MM.1S (cell line): ENCODE measurements around the gene FIG4.

ENCODE experiments used
- DNase-seq: peaks from one replicate; pipeline ENCODE4 v3.0.0-alpha.2; 2015
- H2AFZ ChIP-seq: fragments of 300-600 bp; sonication (generic); 2 replicates; pipeline ENCODE4 v1.6.0; 2016; ENCODE audit warnings: antibody characterized with exemption, low read length
- H3F3A ChIP-seq: fragments of 300-600 bp; sonication (generic); 2 replicates; pipeline ENCODE4 v1.6.1; 2016; ENCODE audit warnings: mild to moderate bottlenecking, antibody characterized with exemption, low read length, moderate library complexity, mixed read lengths; ENCODE audit not compliant: insufficient read depth
- H3K27ac ChIP-seq: fragments of 300-600 bp; sonication (generic); 2 replicates; pipeline ENCODE4 v1.5.1; 2016; ENCODE audit warnings: mild to moderate bottlenecking, low read length
- H3K27me3 ChIP-seq: fragments of 300-600 bp; sonication (generic); replicated peaks from 2 replicates; pipeline ENCODE4 v1.6.0; 2016; ENCODE audit warnings: low read length; ENCODE audit not compliant: insufficient read depth
- H3K36me3 ChIP-seq: fragments of 300-600 bp; sonication (generic); replicated peaks from 2 replicates; pipeline ENCODE4 v1.6.1; 2016; ENCODE audit warnings: mild to moderate bottlenecking, low read length, mixed read lengths; ENCODE audit not compliant: insufficient read depth
- H3K4me1 ChIP-seq: fragments of 300-600 bp; sonication (generic); 2 replicates; pipeline ENCODE4 v1.6.1; 2016; ENCODE audit warnings: low read length, mixed read lengths
- H3K4me2 ChIP-seq: fragments of 300-600 bp; sonication (generic); 2 replicates; pipeline ENCODE4 v1.6.0; 2016; ENCODE audit warnings: low read depth, low read length
- H3K4me3 ChIP-seq: fragments of 300-600 bp; sonication (generic); 2 replicates; pipeline ENCODE4 v1.5.1; 2016; ENCODE audit warnings: low read length, mixed read lengths
- H3K79me2 ChIP-seq: fragments of 300-600 bp; sonication (generic); 2 replicates; pipeline ENCODE4 v1.6.1; 2016; ENCODE audit warnings: mixed run types, low read length, mixed read lengths
- H3K9ac ChIP-seq: fragments of 300-600 bp; sonication (generic); 2 replicates; pipeline ENCODE4 v1.6.1; 2016; ENCODE audit warnings: low read length, mixed read lengths
- H3K9me2 ChIP-seq: fragments of 300-600 bp; sonication (generic); replicated peaks from 2 replicates; pipeline ENCODE4 v1.6.1; 2016; ENCODE audit warnings: mild to moderate bottlenecking, low read length, mixed read lengths; ENCODE audit not compliant: insufficient read depth
- H3K9me3 ChIP-seq: fragments of 300-600 bp; sonication (generic); replicated peaks from 2 replicates; pipeline ENCODE4 v1.6.1; 2016; ENCODE audit warnings: mild to moderate bottlenecking, low read length, mixed read lengths; ENCODE audit not compliant: insufficient read depth
- H4K20me1 ChIP-seq: fragments of 300-600 bp; sonication (generic); 2 replicates; pipeline ENCODE4 v1.6.1; 2016; ENCODE audit warnings: mild to moderate bottlenecking, low read length, moderate library complexity, mixed read lengths; ENCODE audit not compliant: insufficient read depth
- EZH2 ChIP-seq: fragments of 300-600 bp; sonication (generic); optimal IDR thresholded peaks from 2 replicates; pipeline ENCODE3; 2017; ENCODE audit warnings: low read depth, mild to moderate bottlenecking, antibody characterized with exemption, low read length, mixed read lengths
- EZH2phosphoT487 ChIP-seq: fragments of 300-600 bp; sonication (generic); IDR thresholded peaks from 2 replicates; pipeline ENCODE4 v1.6.1; 2018; ENCODE audit warnings: antibody characterized with exemption, low read length
- TF ChIP-seq, protein P1 (sequence below): fragments of 300-600 bp; sonication (generic); IDR thresholded peaks from 2 replicates; pipeline ENCODE4 v1.5.1; 2016; ENCODE audit warnings: antibody characterized with exemption, low read length, mixed read lengths

Gene FIG4

DNA sequence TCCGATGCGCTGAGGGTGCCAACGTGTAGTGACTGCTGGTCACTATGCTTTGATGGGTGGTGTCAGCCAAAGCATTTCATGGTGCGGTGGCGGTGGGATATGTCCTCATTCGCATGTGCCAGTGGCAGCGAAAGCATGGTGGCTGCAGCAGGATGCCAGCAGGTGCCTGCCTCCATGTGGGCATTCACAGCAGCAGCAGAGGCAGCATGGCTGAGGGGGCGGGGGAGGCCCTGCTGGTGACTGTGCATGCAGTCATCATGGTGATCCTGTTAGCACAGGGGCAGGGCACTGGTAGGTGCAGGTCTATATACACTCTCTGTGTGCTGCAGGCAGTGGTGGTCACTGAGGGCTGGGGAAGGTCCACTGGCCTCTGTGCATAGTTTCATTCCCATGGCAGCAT lies 22.0 kb downstream of the FIG4 start:
- Histone ChIP-seq H3K27me3 (no peaks in the 10 kb centered on the region), H3K4me2 (no peak overlapping the region), H3K27ac (no peak overlapping the region), H3K79me2 (no peaks in the 10 kb centered on the region), H3F3A (no peaks in the 10 kb centered on the region), H3K9me3 (no peaks in the 10 kb centered on the region), H3K9ac (no peak overlapping the region), H3K9me2 (no peaks in the 10 kb centered on the region), H3K36me3 (no peaks in the 10 kb centered on the region), H4K20me1 (no peaks in the 10 kb centered on the region), H3K4me1 (no peaks in the 10 kb centered on the region), H3K4me3 (no peak overlapping the region), H2AFZ (no peak overlapping the region)
- no peak for TF ChIP-seq EZH2
- TF ChIP-seq, protein P1, sequence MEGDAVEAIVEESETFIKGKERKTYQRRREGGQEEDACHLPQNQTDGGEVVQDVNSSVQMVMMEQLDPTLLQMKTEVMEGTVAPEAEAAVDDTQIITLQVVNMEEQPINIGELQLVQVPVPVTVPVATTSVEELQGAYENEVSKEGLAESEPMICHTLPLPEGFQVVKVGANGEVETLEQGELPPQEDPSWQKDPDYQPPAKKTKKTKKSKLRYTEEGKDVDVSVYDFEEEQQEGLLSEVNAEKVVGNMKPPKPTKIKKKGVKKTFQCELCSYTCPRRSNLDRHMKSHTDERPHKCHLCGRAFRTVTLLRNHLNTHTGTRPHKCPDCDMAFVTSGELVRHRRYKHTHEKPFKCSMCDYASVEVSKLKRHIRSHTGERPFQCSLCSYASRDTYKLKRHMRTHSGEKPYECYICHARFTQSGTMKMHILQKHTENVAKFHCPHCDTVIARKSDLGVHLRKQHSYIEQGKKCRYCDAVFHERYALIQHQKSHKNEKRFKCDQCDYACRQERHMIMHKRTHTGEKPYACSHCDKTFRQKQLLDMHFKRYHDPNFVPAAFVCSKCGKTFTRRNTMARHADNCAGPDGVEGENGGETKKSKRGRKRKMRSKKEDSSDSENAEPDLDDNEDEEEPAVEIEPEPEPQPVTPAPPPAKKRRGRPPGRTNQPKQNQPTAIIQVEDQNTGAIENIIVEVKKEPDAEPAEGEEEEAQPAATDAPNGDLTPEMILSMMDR, result no peak
- TF ChIP-seq EZH2phosphoT487, result no peak
- no peak for DNase-seq

DNA sequence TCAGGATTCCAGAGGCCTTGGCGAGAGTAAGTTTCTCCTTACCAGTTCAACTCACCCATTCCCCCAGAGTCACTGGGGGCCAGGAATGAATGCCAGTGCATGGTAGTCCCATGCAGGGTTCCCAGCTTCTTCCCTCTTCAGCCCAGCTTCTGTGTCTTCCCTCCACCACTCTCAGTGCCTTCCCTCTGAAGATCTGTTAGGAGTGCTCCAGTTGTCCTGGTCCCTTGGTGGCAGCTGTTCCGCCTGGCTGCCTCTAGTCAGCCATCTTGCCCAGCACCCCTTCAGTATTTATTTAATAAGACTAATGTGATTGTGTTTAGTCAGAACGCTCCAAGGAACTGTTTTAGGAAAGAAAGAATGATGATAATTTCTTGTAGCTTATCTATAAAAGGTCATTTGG lies 23.1 kb downstream of the FIG4 start:
- no peaks in the 10 kb centered on the region for H3K27me3 ChIP-seq
- H3K4me1 ChIP-seq, result no peaks in the 10 kb centered on the region
- no peaks in the 10 kb centered on the region for H3K9me2 ChIP-seq
- H3K4me3 ChIP-seq, result no peak overlapping the region
- no peak overlapping the region for H3K27ac ChIP-seq
- no peaks in the 10 kb centered on the region for H4K20me1 ChIP-seq
- H3K36me3 ChIP-seq, result no peaks in the 10 kb centered on the region
- no peak for DNase-seq
- no peak overlapping the region for H3K9ac ChIP-seq
- H3F3A ChIP-seq, result no peaks in the 10 kb centered on the region
- H3K9me3 ChIP-seq, result no peaks in the 10 kb centered on the region
- no peak overlapping the region for H3K4me2 ChIP-seq
- no peaks in the 10 kb centered on the region for H3K79me2 ChIP-seq
- no peak overlapping the region for H2AFZ ChIP-seq
- TF ChIP-seq, protein P1, result no peak
- no peak for TF ChIP-seq EZH2
- TF ChIP-seq EZH2phosphoT487, result no peak

DNA sequence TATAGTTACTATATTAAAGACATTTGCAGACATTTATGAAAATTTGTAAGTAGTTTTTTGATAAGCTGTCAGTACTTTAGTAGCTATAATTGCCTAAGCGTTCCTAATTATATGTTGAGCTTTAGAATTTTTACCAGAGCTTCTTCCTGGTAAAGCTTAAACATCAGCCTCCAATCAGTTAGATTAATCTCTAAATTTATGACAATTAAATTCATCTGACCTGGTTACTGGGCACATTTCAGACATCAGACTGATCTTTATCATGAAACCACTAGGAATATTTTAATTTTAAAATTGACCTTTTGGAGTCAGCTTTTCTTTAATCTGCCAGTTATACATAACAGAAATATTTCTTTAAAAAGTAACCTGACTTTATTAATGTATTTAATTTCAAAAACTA lies 23.5 kb downstream of the FIG4 start:
- H4K20me1 ChIP-seq, result no peaks in the 10 kb centered on the region
- no peak overlapping the region for H3K4me3 ChIP-seq
- no peaks in the 10 kb centered on the region for H3K4me1 ChIP-seq
- no peaks in the 10 kb centered on the region for H3K27me3 ChIP-seq
- H3K9me3 ChIP-seq, result no peaks in the 10 kb centered on the region
- no peak overlapping the region for H3K4me2 ChIP-seq
- no peak overlapping the region for H3K27ac ChIP-seq
- no peaks in the 10 kb centered on the region for H3K79me2 ChIP-seq
- no peak for DNase-seq
- H3K9me2 ChIP-seq, result no peaks in the 10 kb centered on the region
- no peak overlapping the region for H3K9ac ChIP-seq
- no peak for TF ChIP-seq EZH2phosphoT487
- no peak for TF ChIP-seq EZH2
- TF ChIP-seq, protein P1, result no peak
- no peak overlapping the region for H2AFZ ChIP-seq
- H3F3A ChIP-seq, result no peaks in the 10 kb centered on the region
- H3K36me3 ChIP-seq, result no peaks in the 10 kb centered on the region
